WERI-Rb-1 (cell line): ENCODE measurements around the gene KRTAP10-1.

Experiments used
- DNase-seq: peaks from one replicate; pipeline ENCODE4 v3.0.0-alpha.2; 2020
- H3K27ac ChIP-seq: fragments of 250-450 bp; sonication (Bioruptor Pico); 2 replicates; pipeline ENCODE4 v1.5.1; 2020; ENCODE audit warnings: mild to moderate bottlenecking, moderate library complexity
- H3K27me3 ChIP-seq: fragments of 250-450 bp; sonication (Bioruptor Pico); 2 replicates; pipeline ENCODE4 v1.5.1; 2021; ENCODE audit warnings: mild to moderate bottlenecking, low read depth, moderate library complexity; ENCODE audit not compliant: insufficient read depth, severe bottlenecking
- H3K36me3 ChIP-seq: fragments of 250-450 bp; sonication (Bioruptor Pico); 2 replicates; pipeline ENCODE4 v1.5.1; 2020; ENCODE audit warnings: mild to moderate bottlenecking, moderate library complexity
- H3K4me3 ChIP-seq: 2 replicates; pipeline ENCODE4 v1.5.1; 2011; ENCODE audit warnings: low read depth, mild to moderate bottlenecking, control low read depth, low read length
- H3K9me3 ChIP-seq: fragments of 250-450 bp; sonication (Bioruptor Pico); 2 replicates; pipeline ENCODE4 v1.5.1; 2021; ENCODE audit warnings: mild to moderate bottlenecking, moderate library complexity; ENCODE audit not compliant: severe bottlenecking
- CTCF ChIP-seq: IDR thresholded peaks from 2 replicates; pipeline ENCODE4 v1.5.1; 2011; ENCODE audit warnings: low read depth, mild to moderate bottlenecking, control low read depth, inconsistent platforms, low read length

Gene KRTAP10-1

GRCh38 chr21:44490816-44491215 lies 49.2 kb downstream of the KRTAP10-1 start:
- no peak overlapping the region for H3K27ac ChIP-seq
- peaks cover 39% of the 10 kb centered on the region for H3K9me3 ChIP-seq
- no peak for DNase-seq
- TF ChIP-seq CTCF: no peak
- no peak overlapping the region for H3K4me3 ChIP-seq
- no peaks in the 10 kb centered on the region for H3K27me3 ChIP-seq
- H3K36me3 ChIP-seq: no peaks in the 10 kb centered on the region

- Histone ChIP-seq H3K9me3 (peaks cover 39% of the 10 kb centered on the region), H3K36me3 (no peaks in the 10 kb centered on the region), H3K27me3 (no peaks in the 10 kb centered on the region), H3K4me3 (no peak overlapping the region), H3K27ac (no peak overlapping the region)
- no peak for DNase-seq
- TF ChIP-seq CTCF: no peak
Observed at GRCh38 chr21:44490405-44490804, 49.6 kb downstream of the KRTAP10-1 start.

- Histone ChIP-seq H3K27ac (no peak overlapping the region), H3K9me3 (peaks cover 39% of the 10 kb centered on the region), H3K36me3 (no peaks in the 10 kb centered on the region), H3K27me3 (no peaks in the 10 kb centered on the region), H3K4me3 (no peak overlapping the region)
- peak; percentile 60 for TF ChIP-seq CTCF
- DNase-seq: no peak
Observed at GRCh38 chr21:44489962-44490361, 50.0 kb downstream of the KRTAP10-1 start.
